IMR-90 (cell line): ENCODE data around the gene BMPER. TPM values are rescaled to one million over a fixed set of nuclear protein-coding genes. Genes with fewer than 3 reads are reported as not detected.

Experiments
- ATAC-seq: fragments of 200-7000 bp; cut with Tn5 transposase; 2 replicates; pipeline ENCODE4 v1.9.1; 2020; ENCODE audit warnings: low read depth, mild to moderate bottlenecking, moderate library complexity
- BruUV-seq: library from RNA; stranded (reverse); fragments of 400-500 nt; replicated peaks from 2 replicates; lab custom pipeline; 2021; lab: Mats Ljungman, UMichigan
- CTCF ChIA-PET: fragments of 300-600 bp; formaldehyde crosslinking; extraction: SDS; loops from one replicate; lab custom pipeline; 2021; ENCODE audit warnings: antibody characterized with exemption; lab: Yijun Ruan, JAX
- POLR2A ChIA-PET: fragments of 300-600 bp; sonication (Branson Sonifier 250); formaldehyde crosslinking; loops from one replicate; lab custom pipeline; 2022; ENCODE audit warnings: antibody characterized with exemption; ENCODE audit not compliant: unreplicated experiment; lab: Charles Lee
- DNase-seq: peaks from one replicate; pipeline ENCODE4 v3.0.0; 2013
- H2AFZ ChIP-seq: replicated peaks from 2 replicates; pipeline ENCODE3; 2013; ENCODE audit warnings: low read length, mild to moderate bottlenecking; ENCODE audit not compliant: poor library complexity
- H2AK5ac ChIP-seq: 2 replicates; pipeline ENCODE4 v1.6.1; 2013; ENCODE audit warnings: low read depth, low read length, inconsistent platforms
- H2AK9ac ChIP-seq: replicated peaks from 2 replicates; pipeline ENCODE3; 2013; ENCODE audit warnings: mild to moderate bottlenecking, low read depth, low read length, moderate library complexity; ENCODE audit not compliant: poor library complexity
- H2BK120ac ChIP-seq: 2 replicates; pipeline ENCODE4 v1.6.1; 2013; ENCODE audit warnings: low read depth, low read length, inconsistent platforms
- H2BK15ac ChIP-seq: 3 replicates; pipeline ENCODE4 v1.6.1; 2013; ENCODE audit warnings: low read depth, low read length, inconsistent platforms
- H2BK20ac ChIP-seq: 2 replicates; pipeline ENCODE4 v1.6.1; 2013; ENCODE audit warnings: low read depth, mild to moderate bottlenecking, inconsistent platforms, low read length, moderate library complexity
- H2BK5ac ChIP-seq: 2 replicates; pipeline ENCODE4 v1.6.1; 2013; ENCODE audit warnings: mild to moderate bottlenecking, low read depth, low read length, inconsistent platforms; ENCODE audit not compliant: poor library complexity, severe bottlenecking
- H3K14ac ChIP-seq: replicated peaks from 2 replicates; pipeline ENCODE4 v1.6.1; 2013; ENCODE audit warnings: low read depth, low read length, inconsistent platforms
- H3K18ac ChIP-seq: 2 replicates; pipeline ENCODE4 v1.6.1; 2013; ENCODE audit warnings: low read depth, low read length, control low read depth
- H3K23ac ChIP-seq: 2 replicates; pipeline ENCODE4 v1.6.1; 2013; ENCODE audit warnings: low read depth, low read length, inconsistent platforms
- H3K27ac ChIP-seq: 2 replicates; pipeline ENCODE4 v1.5.1; 2013; ENCODE audit warnings: mild to moderate bottlenecking, control low read depth, low read length; ENCODE audit not compliant: insufficient read depth
- H3K27me3 ChIP-seq: 2 replicates; pipeline ENCODE4 v1.6.1; 2013; ENCODE audit warnings: low read length; ENCODE audit not compliant: control insufficient read depth, insufficient read depth
- H3K36me3 ChIP-seq: 2 replicates; pipeline ENCODE4 v1.6.1; 2013; ENCODE audit warnings: low read length, mixed read lengths; ENCODE audit not compliant: control insufficient read depth, insufficient read depth
- H3K4ac ChIP-seq: 2 replicates; pipeline ENCODE4 v1.6.1; 2013; ENCODE audit warnings: low read depth, low read length, inconsistent platforms
- H3K4me1 ChIP-seq: 2 replicates; pipeline ENCODE4 v1.6.1; 2013; ENCODE audit warnings: low read length, mixed read lengths; ENCODE audit not compliant: control insufficient read depth, insufficient read depth
- H3K4me2 ChIP-seq: 2 replicates; pipeline ENCODE4 v1.6.1; 2013; ENCODE audit warnings: low read depth, mild to moderate bottlenecking, control low read depth, low read length, moderate library complexity
- H3K4me3 ChIP-seq: 2 replicates; pipeline ENCODE4 v1.5.1; 2013; ENCODE audit warnings: low read depth, mild to moderate bottlenecking, control low read depth, low read length, moderate library complexity; ENCODE audit not compliant: insufficient read depth
- H3K56ac ChIP-seq: 2 replicates; pipeline ENCODE4 v1.6.1; 2013; ENCODE audit warnings: low read length, inconsistent platforms; ENCODE audit not compliant: insufficient read depth; ENCODE audit errors: extremely low read depth
- H3K79me1 ChIP-seq, 2 experiments: 2 replicates each; pipeline ENCODE4 v1.6.1; 2013; ENCODE audit warnings: low read length in 2 of 2, inconsistent platforms in 1 of 2, low read depth in 1 of 2
- H3K9ac ChIP-seq: 2 replicates; pipeline ENCODE4 v1.6.1; 2013; ENCODE audit warnings: low read depth, low read length, control low read depth
- H3K9me1 ChIP-seq: 2 replicates; pipeline ENCODE4 v1.6.1; 2013; ENCODE audit warnings: low read length, inconsistent platforms; ENCODE audit not compliant: insufficient read depth
- H3K9me3 ChIP-seq: 2 replicates; pipeline ENCODE4 v1.6.1; 2013; ENCODE audit warnings: low read length; ENCODE audit not compliant: control insufficient read depth, insufficient read depth
- H4K20me1 ChIP-seq: 2 replicates; pipeline ENCODE4 v1.6.1; 2013; ENCODE audit warnings: low read length, inconsistent platforms; ENCODE audit not compliant: insufficient read depth
- H4K5ac ChIP-seq: 2 replicates; pipeline ENCODE4 v1.6.1; 2013; ENCODE audit warnings: mild to moderate bottlenecking, low read depth, low read length, control low read depth
- H4K8ac ChIP-seq, 2 experiments: 2 replicates each; pipeline ENCODE4 v1.6.1; 2013; ENCODE audit warnings: low read depth in 2 of 2, low read length in 2 of 2, control low read depth in 1 of 2, inconsistent platforms in 1 of 2
- H4K91ac ChIP-seq: 2 replicates; pipeline ENCODE4 v1.6.1; 2013; ENCODE audit warnings: low read depth, low read length, inconsistent platforms; ENCODE audit not compliant: insufficient read depth
- BHLHE40 ChIP-seq: fragments of 150-350 bp; IDR thresholded peaks from 2 replicates; pipeline ENCODE4 v1.6.1; 2016; ENCODE audit warnings: mild to moderate bottlenecking, low read depth, low read length
- CEBPB ChIP-seq: IDR thresholded peaks from 2 replicates; pipeline ENCODE4 v1.6.1; 2012; ENCODE audit warnings: low read depth, low read length, improper control_type of control experiment
- CHD1 ChIP-seq: IDR thresholded peaks from 2 replicates; pipeline ENCODE4 v1.6.1; 2012; ENCODE audit warnings: low read depth, low read length, improper control_type of control experiment
- ELK1 ChIP-seq: fragments of 150-350 bp; IDR thresholded peaks from 2 replicates; pipeline ENCODE4 v1.6.1; 2016; ENCODE audit warnings: low read depth, mild to moderate bottlenecking, low read length, moderate library complexity, borderline replicate concordance
- FOS ChIP-seq: fragments of 150-350 bp; IDR thresholded peaks from 2 replicates; pipeline ENCODE4 v1.6.1; 2016; ENCODE audit warnings: low read depth, low read length
- MAFK ChIP-seq: IDR thresholded peaks from 2 replicates; pipeline ENCODE4 v1.6.1; 2012; ENCODE audit warnings: low read depth, low read length, improper control_type of control experiment
- MAZ ChIP-seq: IDR thresholded peaks from 2 replicates; pipeline ENCODE4 v1.6.1; 2012; ENCODE audit warnings: low read depth, mild to moderate bottlenecking, low read length, improper control_type of control experiment, moderate library complexity, borderline replicate concordance
- MXI1 ChIP-seq: IDR thresholded peaks from 2 replicates; pipeline ENCODE4 v1.6.1; 2012; ENCODE audit warnings: low read depth, mild to moderate bottlenecking, low read length, moderate library complexity, borderline replicate concordance
- NFE2L2 ChIP-seq: fragments of 150-350 bp; IDR thresholded peaks from 2 replicates; pipeline ENCODE4 v1.6.1; 2016; ENCODE audit warnings: low read depth, mild to moderate bottlenecking, low read length
- POLR2A ChIP-seq: IDR thresholded peaks from 2 replicates; pipeline ENCODE4 v1.6.1; 2012; ENCODE audit warnings: mild to moderate bottlenecking, low read depth, low read length
- RAD21 ChIP-seq: IDR thresholded peaks from 2 replicates; pipeline ENCODE4 v1.6.1; 2012; ENCODE audit warnings: low read length, improper control_type of control experiment
- RCOR1 ChIP-seq: IDR thresholded peaks from 2 replicates; pipeline ENCODE4 v1.6.1; 2012; ENCODE audit warnings: mild to moderate bottlenecking, low read length, improper control_type of control experiment; ENCODE audit not compliant: insufficient replicate concordance
- RFX5 ChIP-seq: IDR thresholded peaks from 2 replicates; pipeline ENCODE4 v1.8.0; 2012; ENCODE audit warnings: low read depth, mild to moderate bottlenecking, low read length, moderate library complexity
- SMC3 ChIP-seq: fragments of 150-350 bp; IDR thresholded peaks from 2 replicates; pipeline ENCODE4 v1.6.1; 2016; ENCODE audit warnings: low read depth, mild to moderate bottlenecking, antibody characterized with exemption, low read length, moderate library complexity
- WGBS, 2 experiments: methylation state at CpG; one replicate each; pipeline versions ENCODE4 v1.1.5 to v1.1.7; 2013; ENCODE audit warnings: missing lambda C conversion rate in 2 of 2; ENCODE audit not compliant: insufficient read length in 1 of 2; ENCODE audit errors: extremely low coverage in 2 of 2; 5-methylcytosine and 5-hydroxymethylcytosine counted together
- dilution Hi-C: fragments of 300-500 bp; cut with HindIII; formaldehyde crosslinking; loops from one replicate; pipeline ENCODE4 v1.14.3; 2018; ENCODE audit warnings: low sequenced_read_pairs; ENCODE audit not compliant: unreplicated experiment
- in situ Hi-C: fragments of 300-500 bp; cut with MboI; formaldehyde crosslinking; loops from 3 replicates; pipeline ENCODE4 v1.14.3; 2019; ENCODE audit warnings: low sequenced_read_pairs, inconsistent platforms, mixed read lengths
- intact Hi-C: fragments of 100-400 bp; cut with micrococcal nuclease; formaldehyde crosslinking; loops from 2 replicates; pipeline ENCODE4 v1.10.0; 2022
- polyA plus RNA-seq, 3 experiments: library from polyadenylated mRNA; depleted of rRNA; stranded (reverse); fragments of >200 nt; gene quantifications; 2 replicates each; pipeline ENCODE4 v1.2.3, GENCODE V29; 2012; ENCODE audit warnings: low replicate concordance in 1 of 3
- total RNA-seq: library from RNA; depleted of rRNA; stranded (reverse); fragments of >200 nt; gene quantifications from 2 replicates; pipeline ENCODE4 v1.2.3, GENCODE V29; 2012
- TF ChIP-seq, protein P1 (sequence below): fragments of 150-350 bp; IDR thresholded peaks from 2 replicates; pipeline ENCODE4 v1.6.1; 2017; ENCODE audit warnings: mild to moderate bottlenecking, antibody characterized with exemption, low read length, low read depth
- TF ChIP-seq, protein P2 (sequence below): conservative IDR thresholded peaks from 2 replicates; pipeline ENCODE4 v1.5.1; 2012; ENCODE audit warnings: mild to moderate bottlenecking, low read depth, low read length, improper control_type of control experiment

The BMPER gene
- total and polyA plus RNA-seq, 2 of the 4 experiments (the other 2 are of a cell fraction), result 6.2 to 7.9 TPM

DNA sequence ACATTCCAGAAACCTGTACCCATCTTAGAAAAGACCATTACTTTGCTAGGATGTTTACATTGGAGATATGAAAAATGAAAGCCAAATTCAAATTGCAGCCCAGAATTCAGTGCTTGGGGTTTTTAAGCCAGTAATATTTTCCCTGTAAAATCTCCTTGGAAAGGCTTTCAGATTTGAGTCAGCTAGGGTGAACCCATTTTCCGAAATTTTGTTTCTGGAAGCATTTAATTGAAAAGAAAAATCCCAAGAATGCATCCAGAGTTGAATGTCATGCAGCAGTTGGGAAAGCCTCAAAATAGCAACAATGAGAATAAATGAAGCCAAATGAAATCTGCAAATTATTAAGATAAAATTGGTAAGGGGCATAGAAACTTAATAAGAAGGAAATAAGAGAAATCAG lies 106.4 kb downstream of the BMPER start:
- ATAC-seq (peak; percentile 57), DNase-seq (no peak)
- TF ChIP-seq FOS (no peak), MXI1 (no peak), BHLHE40 (no peak), CEBPB (no peak), NFE2L2 (no peak), SMC3 (no peak), MAZ (no peak), RCOR1 (no peak), RAD21 (no peak), CHD1 (no peak), RFX5 (no peak), POLR2A (no peak), MAFK (no peak), ELK1 (no peak)
- TF ChIP-seq, protein P1, sequence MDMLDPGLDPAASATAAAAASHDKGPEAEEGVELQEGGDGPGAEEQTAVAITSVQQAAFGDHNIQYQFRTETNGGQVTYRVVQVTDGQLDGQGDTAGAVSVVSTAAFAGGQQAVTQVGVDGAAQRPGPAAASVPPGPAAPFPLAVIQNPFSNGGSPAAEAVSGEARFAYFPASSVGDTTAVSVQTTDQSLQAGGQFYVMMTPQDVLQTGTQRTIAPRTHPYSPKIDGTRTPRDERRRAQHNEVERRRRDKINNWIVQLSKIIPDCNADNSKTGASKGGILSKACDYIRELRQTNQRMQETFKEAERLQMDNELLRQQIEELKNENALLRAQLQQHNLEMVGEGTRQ, result no peak
- TF ChIP-seq, protein P2, sequence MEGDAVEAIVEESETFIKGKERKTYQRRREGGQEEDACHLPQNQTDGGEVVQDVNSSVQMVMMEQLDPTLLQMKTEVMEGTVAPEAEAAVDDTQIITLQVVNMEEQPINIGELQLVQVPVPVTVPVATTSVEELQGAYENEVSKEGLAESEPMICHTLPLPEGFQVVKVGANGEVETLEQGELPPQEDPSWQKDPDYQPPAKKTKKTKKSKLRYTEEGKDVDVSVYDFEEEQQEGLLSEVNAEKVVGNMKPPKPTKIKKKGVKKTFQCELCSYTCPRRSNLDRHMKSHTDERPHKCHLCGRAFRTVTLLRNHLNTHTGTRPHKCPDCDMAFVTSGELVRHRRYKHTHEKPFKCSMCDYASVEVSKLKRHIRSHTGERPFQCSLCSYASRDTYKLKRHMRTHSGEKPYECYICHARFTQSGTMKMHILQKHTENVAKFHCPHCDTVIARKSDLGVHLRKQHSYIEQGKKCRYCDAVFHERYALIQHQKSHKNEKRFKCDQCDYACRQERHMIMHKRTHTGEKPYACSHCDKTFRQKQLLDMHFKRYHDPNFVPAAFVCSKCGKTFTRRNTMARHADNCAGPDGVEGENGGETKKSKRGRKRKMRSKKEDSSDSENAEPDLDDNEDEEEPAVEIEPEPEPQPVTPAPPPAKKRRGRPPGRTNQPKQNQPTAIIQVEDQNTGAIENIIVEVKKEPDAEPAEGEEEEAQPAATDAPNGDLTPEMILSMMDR, result no peak
- peak overlapping the region; percentile 12; the same call in 1 of the 2 replicates for H3K23ac ChIP-seq
- H3K36me3 ChIP-seq, result no peaks in the 10 kb centered on the region
- no peaks in the 10 kb centered on the region for H3K79me1 ChIP-seq
- 0 out of 2 replicates have a peak, but pooled peaks cover 3% of the 10 kb centered on the region for H3K9me1 ChIP-seq
- dilution Hi-C loops, result no loop called here
- no CpG with 5 or more reads among the region's 1 CpG for WGBS, 2 experiments
- intact Hi-C loops, result no loop called here
- H3K27me3 ChIP-seq, result no peaks in the 10 kb centered on the region
- H3K9ac ChIP-seq, result peak overlapping the region; percentile 18; the same call in 1 of the 2 replicates
- H2AK9ac ChIP-seq, result no peak overlapping the region
- peak overlapping the region; percentile 51; the same call in 1 of the 2 replicates for H2BK20ac ChIP-seq
- peaks cover 7% of the 10 kb centered on the region for H3K4me1 ChIP-seq
- no peaks in the 10 kb centered on the region for H4K20me1 ChIP-seq
- peak overlapping the region; percentile 73; the same call in 1 of the 2 replicates for H3K18ac ChIP-seq
- H3K14ac ChIP-seq, result peak overlapping the region; percentile 37; the same call in 1 of the 2 replicates
- H3K27ac ChIP-seq, result peak overlapping the region; percentile 27; the same call in 1 of the 2 replicates
- peak overlapping the region; percentile 0; the same call in 1 of the 2 replicates for H3K4ac ChIP-seq
- in situ Hi-C loops, result no loop called here
- no peak overlapping the region for H4K91ac ChIP-seq
- no peak overlapping the region for H2AFZ ChIP-seq
- no peak overlapping the region for H2BK15ac ChIP-seq
- H3K4me2 ChIP-seq, result peak overlapping the region; percentile 60; the same call in 1 of the 2 replicates
- peak overlapping the region; percentile 86 for H2BK5ac ChIP-seq
- ChIA-PET CTCF (no interaction called here), POLR2A (no interaction called here)
- H4K8ac ChIP-seq, result peak overlapping the region; percentile 62 to 69; a peak in 2 of 4 replicates
- peak overlapping the region; percentile 65; the same call in 1 of the 2 replicates for H2BK120ac ChIP-seq
- peak overlapping the region; percentile 81; the same call in 1 of the 2 replicates for H4K5ac ChIP-seq
- no peak overlapping the region for H3K4me3 ChIP-seq
- H3K56ac ChIP-seq, result 0 out of 2 replicates have a peak overlapping the region, but pooled peaks have one; percentile 11
- H3K9me3 ChIP-seq, result no peaks in the 10 kb centered on the region
- no TSS peak for BruUV-seq
- H2AK5ac ChIP-seq, result no peak overlapping the region
